ENCODE measurements around the gene KIF2A.

- TF ChIP-seq, protein P1, sequence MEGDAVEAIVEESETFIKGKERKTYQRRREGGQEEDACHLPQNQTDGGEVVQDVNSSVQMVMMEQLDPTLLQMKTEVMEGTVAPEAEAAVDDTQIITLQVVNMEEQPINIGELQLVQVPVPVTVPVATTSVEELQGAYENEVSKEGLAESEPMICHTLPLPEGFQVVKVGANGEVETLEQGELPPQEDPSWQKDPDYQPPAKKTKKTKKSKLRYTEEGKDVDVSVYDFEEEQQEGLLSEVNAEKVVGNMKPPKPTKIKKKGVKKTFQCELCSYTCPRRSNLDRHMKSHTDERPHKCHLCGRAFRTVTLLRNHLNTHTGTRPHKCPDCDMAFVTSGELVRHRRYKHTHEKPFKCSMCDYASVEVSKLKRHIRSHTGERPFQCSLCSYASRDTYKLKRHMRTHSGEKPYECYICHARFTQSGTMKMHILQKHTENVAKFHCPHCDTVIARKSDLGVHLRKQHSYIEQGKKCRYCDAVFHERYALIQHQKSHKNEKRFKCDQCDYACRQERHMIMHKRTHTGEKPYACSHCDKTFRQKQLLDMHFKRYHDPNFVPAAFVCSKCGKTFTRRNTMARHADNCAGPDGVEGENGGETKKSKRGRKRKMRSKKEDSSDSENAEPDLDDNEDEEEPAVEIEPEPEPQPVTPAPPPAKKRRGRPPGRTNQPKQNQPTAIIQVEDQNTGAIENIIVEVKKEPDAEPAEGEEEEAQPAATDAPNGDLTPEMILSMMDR (IDR thresholded peaks at IDR 0.05) = no peak
- no peak for TF ChIP-seq POLR2AphosphoS5 (IDR thresholded peaks at IDR 0.05)
- no peak for TF ChIP-seq POLR2A (IDR thresholded peaks at IDR 0.05)
These were observed 69.6 kb downstream of the KIF2A start for GRCh38 chr5:62375627-62376026.

Measured in breast epithelium (tissue), 3 donors.